HCT116 (cell line): Measurements from ENCODE around the gene CFAP74. TPM values are rescaled to one million over a fixed set of nuclear protein-coding genes. Genes with fewer than 3 reads are reported as not detected.
A peak's percentile ranks its signal among the peaks of the same experiment; 100 is the strongest.

Experiments used
- ATAC-seq: fragments of 200-7000 bp; cut with Tn5 transposase; 2 replicates; pipeline ENCODE4 v1.9.1; 2020; ENCODE audit warnings: mild to moderate bottlenecking, moderate library complexity
- BruUV-seq: library from RNA; stranded (reverse); fragments of 400-500 nt; replicated peaks from 2 replicates; lab custom pipeline; 2021; lab: Mats Ljungman, UMichigan
- CTCF ChIA-PET: fragments of 300-600 bp; sonication (Branson Sonifier 250); formaldehyde crosslinking; loops from one replicate; lab custom pipeline; 2021; ENCODE audit warnings: antibody characterized with exemption; lab: Charles Lee
- POLR2A ChIA-PET: fragments of 300-600, 350-600 bp; sonication (Branson Sonifier 250); formaldehyde crosslinking; loops from one replicate; lab custom pipeline; 2021; ENCODE audit warnings: antibody characterized with exemption; lab: Charles Lee
- RAD21 ChIA-PET, 2 experiments: fragments of 300-600 bp; sonication (Branson Sonifier 250); formaldehyde crosslinking; loops; one replicate each; lab custom pipeline; 2023; ENCODE audit warnings: low total read pairs in 2 of 2; ENCODE audit not compliant: uncharacterized antibody in 2 of 2, unreplicated experiment in 2 of 2, low non-redundant PET in 1 of 2; lab: Charles Lee
- DNase-seq: peaks from one replicate; pipeline ENCODE4 v3.0.0-alpha.2; 2010; ENCODE audit warnings: low read depth, low spot score
- H2AFZ ChIP-seq: fragments of 200-600 bp; shearing (Covaris generic), sonication (generic); 2 replicates; pipeline ENCODE4 v1.6.1; 2017; ENCODE audit warnings: low read depth, mixed run types, mixed read lengths, antibody characterized with exemption, low read length; ENCODE audit not compliant: poor library complexity, severe bottlenecking
- H3K27ac ChIP-seq: 2 replicates; pipeline ENCODE4 v1.5.1; 2012; ENCODE audit warnings: low read depth, low read length
- H3K27me3 ChIP-seq: fragments of 200-600 bp; sonication (generic); 2 replicates; pipeline ENCODE4 v1.6.1; 2016; ENCODE audit warnings: mixed run types, low read length, mixed read lengths; ENCODE audit not compliant: insufficient read depth
- H3K36me3 ChIP-seq, 2 experiments: fragments of 200-500 bp in 1 of 2; fragments of 200-600 bp in 1 of 2; sonication (Bioruptor generic) in 1 of 2; sonication (generic) in 1 of 2; 2 replicates each; pipeline versions ENCODE4 v1.5.1 to v1.6.1; 2014 to 2016; ENCODE audit warnings: low read length in 2 of 2, inconsistent platforms in 1 of 2, mixed read lengths in 1 of 2, mixed run types in 1 of 2; ENCODE audit not compliant: insufficient read depth in 2 of 2, control insufficient read depth in 1 of 2
- H3K4me1 ChIP-seq, 2 experiments: fragments of 200-600 bp in 1 of 2; sonication (generic) in 1 of 2; 2 replicates each; pipeline versions ENCODE4 v1.5.1 to v1.6.1; 2012 to 2017; ENCODE audit warnings: low read length in 2 of 2, inconsistent platforms in 1 of 2, mild to moderate bottlenecking in 1 of 2, mixed read lengths in 1 of 2, mixed run types in 1 of 2, moderate library complexity in 1 of 2; ENCODE audit not compliant: insufficient read depth in 2 of 2, control insufficient read depth in 1 of 2
- H3K4me2 ChIP-seq: fragments of 200-600 bp; sonication (generic); 2 replicates; pipeline ENCODE4 v1.6.1; 2017; ENCODE audit warnings: mixed run types, low read length, mixed read lengths
- H3K4me3 ChIP-seq, 2 experiments: fragments of 200-600 bp in 1 of 2; sonication (generic) in 1 of 2; replicated peaks in 1 of 2; 2 replicates each; pipeline ENCODE4 v1.5.1; 2011 to 2016; ENCODE audit warnings: low read length in 2 of 2, control low read depth in 1 of 2, low read depth in 1 of 2, mild to moderate bottlenecking in 1 of 2, mixed read lengths in 1 of 2, mixed run types in 1 of 2
- H3K79me2 ChIP-seq: fragments of 200-600 bp; sonication (generic); 2 replicates; pipeline ENCODE4 v1.6.1; 2017; ENCODE audit warnings: mild to moderate bottlenecking, mixed run types, low read length, moderate library complexity, mixed read lengths; ENCODE audit not compliant: insufficient read depth
- H3K9ac ChIP-seq: fragments of 200-600 bp; sonication (generic); 2 replicates; pipeline ENCODE4 v1.6.1; 2016; ENCODE audit warnings: low read length, mixed read lengths
- H3K9me2 ChIP-seq: fragments of 200-600 bp; sonication (generic), shearing (Covaris generic); 2 replicates; pipeline ENCODE4 v1.6.1; 2017; ENCODE audit warnings: mixed run types, mild to moderate bottlenecking, moderate library complexity; ENCODE audit not compliant: insufficient read depth
- H3K9me3 ChIP-seq, 2 experiments: fragments of 200-500 bp in 1 of 2; fragments of 200-600 bp in 1 of 2; sonication (Bioruptor generic) in 1 of 2; sonication (generic) in 1 of 2; 2 replicates each; pipeline ENCODE4 v1.6.1; 2014 to 2017; ENCODE audit warnings: low read length in 2 of 2, mixed read lengths in 2 of 2, inconsistent platforms in 1 of 2, low read depth in 1 of 2, mild to moderate bottlenecking in 1 of 2, mixed run types in 1 of 2, moderate library complexity in 1 of 2; ENCODE audit not compliant: control insufficient read depth in 1 of 2, insufficient read depth in 1 of 2
- H4K20me1 ChIP-seq: fragments of 200-600 bp; sonication (generic), shearing (Covaris generic); 2 replicates; pipeline ENCODE4 v1.6.1; 2017; ENCODE audit warnings: mixed run types, mild to moderate bottlenecking, moderate library complexity; ENCODE audit not compliant: insufficient read depth
- CTCF ChIP-seq, 3 experiments: fragments of 200-600 bp in 1 of 3; sonication (generic) in 1 of 3; IDR thresholded peaks in 2 of 3; conservative IDR thresholded peaks in 1 of 3; 2 replicates each; pipeline ENCODE4 v1.5.1; 2012 to 2017; ENCODE audit warnings: low read depth in 2 of 3, low read length in 2 of 3, antibody characterized with exemption in 1 of 3, borderline replicate concordance in 1 of 3, control low read depth in 1 of 3, mild to moderate bottlenecking in 1 of 3, mixed read lengths in 1 of 3, mixed run types in 1 of 3, moderate library complexity in 1 of 3; ENCODE audit not compliant: insufficient read depth in 1 of 3
- JUND ChIP-seq: IDR thresholded peaks from 2 replicates; pipeline ENCODE4 v1.6.1; 2012
- TCF7L2 ChIP-seq: IDR thresholded peaks from 2 replicates; pipeline ENCODE4 v1.7.0; 2011; ENCODE audit warnings: borderline replicate concordance, inconsistent platforms; ENCODE audit not compliant: insufficient read depth, insufficient read length; ENCODE audit errors: extremely low read depth
- ZBTB33 ChIP-seq: IDR thresholded peaks from 2 replicates; pipeline ENCODE4 v1.6.1; 2011; ENCODE audit warnings: mild to moderate bottlenecking, low read length, moderate library complexity; ENCODE audit not compliant: insufficient replicate concordance; ENCODE audit errors: extremely low read depth
- ZFX ChIP-seq: fragments of 450-650 bp; IDR thresholded peaks from 2 replicates; pipeline ENCODE4 v1.6.1; 2017
- intact Hi-C: fragments of 100-400 bp; cut with micrococcal nuclease; formaldehyde crosslinking; loops from 2 replicates; pipeline ENCODE4 v1.10.0; 2022
- total RNA-seq: library from RNA; stranded (reverse); gene quantifications from one replicate; pipeline ENCODE4 v1.2.1, GENCODE V29; 2021; ENCODE audit not compliant: unreplicated experiment

Gene CFAP74
- total RNA-seq, 1 experiment from 2014 or later = 4.9 TPM

GRCh38 chr1:2044510-2045319, 41.1 kb upstream of the CFAP74 start:
- TF ChIP-seq ZBTB33 (no peak), ZFX (peak; percentile 58; the same call in 1 of the 2 replicates), TCF7L2 (no peak), JUND (no peak), CTCF (IDR thresholded peaks at IDR 0.05 in 2 of 3, conservative IDR thresholded peaks at IDR 0.05 in 1 of 3; ENCODE audit: borderline replicate concordance in 1 of 3, insufficient read depth in 1 of 3, low read depth in 2 of 3, low read length in 2 of 3) (peak in 2 of 3 experiments; percentile 68 to 81; a peak in 4 of 6 replicates)
- RAD21 ChIA-PET = interaction anchor here (0.6 to 2.6 kb wide), 10 partner anchors 9 to 136 kb away, joined by 3 to 11 read pairs (median 4); no protein-coding TSS in a partner anchor
- peaks cover 18 to 39% of the 10 kb centered on the region in 2 experiments for H3K4me1 ChIP-seq

More at GRCh38 chr1:2044510-2045319, 41.1 kb upstream of the CFAP74 start:
- H3K9me3 ChIP-seq = no peaks in the 10 kb centered on the region
- intact Hi-C loops = loop anchor here (5.0 kb wide), 1 partner anchor 137 kb away; no protein-coding TSS in a partner anchor
- no peaks in the 10 kb centered on the region for H3K9me2 ChIP-seq
- ChIA-PET CTCF (interaction anchor here (0.7 to 4.1 kb wide), 23 partner anchors 8 to 204 kb away, joined by 3 to 70 read pairs (median 4); partner anchors contain the start of genes CFAP74, GABRD and TMEM52), POLR2A (interaction anchor here (0.9 kb wide), 1 partner anchor 138 kb away, joined by 4 read pairs; no protein-coding TSS in a partner anchor)
- H3K36me3 ChIP-seq = no peaks in the 10 kb centered on the region
- no peaks in the 10 kb centered on the region for H3K27me3 ChIP-seq
- no TSS peak for BruUV-seq
- H3K79me2 ChIP-seq = no peaks in the 10 kb centered on the region
- H4K20me1 ChIP-seq = no peaks in the 10 kb centered on the region
- peak overlapping the region; percentile 78 for H2AFZ ChIP-seq
- no peak for DNase-seq
- peak overlapping the region; percentile 29; the same call in 1 of the 2 replicates for H3K27ac ChIP-seq
- H3K4me3 ChIP-seq = no peak overlapping the region
- H3K9ac ChIP-seq = peak overlapping the region; percentile 23; the same call in 1 of the 2 replicates
- peak overlapping the region; percentile 58 for H3K4me2 ChIP-seq
- ATAC-seq = peak; percentile 59
